Testis (tissue), 3 donors: ENCODE data around the gene ATP11A. TPM values are rescaled to one million over a fixed set of nuclear protein-coding genes. Genes with fewer than 3 reads are reported as not detected.

ENCODE experiments used
- DNase-seq: peaks from one replicate; pipeline ENCODE4 v3.0.0-alpha.2; 2019
- H3K27ac ChIP-seq, 2 donors: fragments of 200-600 bp; sonication (generic); one replicate each; pipeline ENCODE4 v1.5.1; 2019
- H3K27me3 ChIP-seq: fragments of 200-600 bp; sonication (generic); one replicate; pipeline ENCODE4 v1.5.1; 2019
- H3K36me3 ChIP-seq: fragments of 200-600 bp; sonication (generic); one replicate; pipeline ENCODE4 v1.5.1; 2017; ENCODE audit warnings: low read depth; ENCODE audit errors: missing control alignments
- H3K4me1 ChIP-seq: fragments of 200-600 bp; sonication (generic); one replicate; pipeline ENCODE4 v1.5.1; 2019
- H3K4me3 ChIP-seq, 2 donors: fragments of 200-600 bp; sonication (generic); one replicate each; pipeline ENCODE4 v1.5.1; 2017 to 2019
- H3K9me3 ChIP-seq: fragments of 200-600 bp; sonication (generic); one replicate; pipeline ENCODE4 v1.5.1; 2017
- POLR2A ChIP-seq: fragments of 450-650 bp; IDR thresholded peaks from one replicate; pipeline ENCODE4 v1.6.1; 2017; ENCODE audit warnings: antibody characterized with exemption, mild to moderate bottlenecking, moderate library complexity
- WGBS, 2 donors: methylation state at CpG; one replicate each; pipeline ENCODE4 v1.1.5; 2018; 5-methylcytosine and 5-hydroxymethylcytosine counted together
- intact Hi-C: fragments of 100-400 bp; cut with DNase I; formaldehyde crosslinking; loops from one replicate; pipeline ENCODE4 v1.15.1; 2023; ENCODE audit warnings: low total_unique reads
- polyA plus RNA-seq: library from polyadenylated mRNA; stranded (reverse); fragments of 350-450 nt; fragmentation: Illumina TruSeq; extraction: RNeasy Lipid Tissue Mini Kit (QIAGEN cat#74804); gene quantifications from one replicate; pipeline ENCODE4 v1.2.3, GENCODE V29; 2014; ENCODE audit warnings: low read depth, low replicate concordance; ENCODE audit not compliant: insufficient read depth
- total RNA-seq, 2 donors: library from RNA; depleted of rRNA; stranded (reverse); fragments of >200 nt; gene quantifications; one replicate each; pipeline ENCODE4 v1.2.3, GENCODE V29; 2016
- TF ChIP-seq, protein P1 (sequence below), 3 experiments: fragments of 450-650 bp in 2 of 3; fragments of 200-600 bp in 1 of 3; sonication (generic) in 1 of 3; IDR thresholded peaks; one replicate each; pipeline ENCODE4 v1.5.1; 2016 to 2019; ENCODE audit warnings: antibody characterized with exemption in 3 of 3, mild to moderate bottlenecking in 2 of 3, moderate library complexity in 1 of 3

The ATP11A gene
- total and polyA plus RNA-seq, 3 donors from 2014 or later, result 34.4 to 122 (median 112) TPM

DNA sequence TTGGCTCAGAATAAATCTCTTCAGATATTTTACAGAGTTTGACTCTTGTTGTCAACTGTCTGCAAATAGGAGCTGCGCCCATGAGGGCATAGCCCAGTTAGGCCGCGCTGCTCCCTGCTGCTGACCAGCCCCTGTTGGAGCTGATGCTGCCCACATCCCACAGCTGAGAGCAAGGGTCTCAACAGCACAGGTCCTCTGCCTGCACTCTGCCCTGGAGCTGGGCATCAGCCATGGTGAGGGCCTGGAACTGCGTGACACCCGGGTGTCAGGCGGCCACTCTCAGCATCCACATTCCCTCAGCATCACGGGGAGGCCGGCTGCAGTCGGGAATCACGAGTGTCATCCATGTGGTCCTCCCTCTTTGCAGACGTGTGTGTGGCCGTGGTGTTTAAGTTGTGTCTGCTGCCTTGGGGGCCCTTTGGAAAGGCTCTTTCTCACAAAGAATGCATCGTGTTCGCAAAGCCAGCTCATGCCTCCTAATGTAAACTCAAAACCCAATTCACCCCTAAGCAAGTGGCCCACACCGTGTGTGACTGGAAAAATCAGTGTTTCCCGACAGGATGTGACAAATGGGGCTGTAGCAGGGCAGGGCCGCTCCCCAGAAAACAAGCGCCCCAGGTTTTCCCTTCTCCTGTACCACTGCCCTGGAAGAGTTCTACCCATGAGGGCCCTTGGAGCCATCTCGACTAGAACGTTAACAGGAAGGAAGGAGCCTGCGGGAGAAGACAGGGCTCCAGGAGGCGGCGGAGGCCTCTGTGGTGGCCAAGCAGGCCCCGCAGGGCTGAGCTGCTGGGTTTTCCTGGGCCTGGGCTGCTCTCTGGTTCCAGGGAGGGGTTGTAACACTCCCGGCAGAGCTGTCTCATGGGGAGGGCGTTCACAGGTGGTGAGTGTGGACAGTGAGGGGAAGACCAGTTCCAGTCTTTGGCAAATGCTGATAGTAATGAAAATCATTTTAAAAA is 20.3 kb downstream of the ATP11A start:
- H3K27me3 ChIP-seq, result no peaks in the 10 kb centered on the region
- no peaks in the 10 kb centered on the region for H3K36me3 ChIP-seq
- peak overlapping the region; percentile 26 to 78 for H3K27ac ChIP-seq
- H3K4me3 ChIP-seq, result no peak overlapping the region
- intact Hi-C loops, result no loop called here
- H3K9me3 ChIP-seq, result no peaks in the 10 kb centered on the region
- WGBS, 2 donors, result 90 to 91% methylated on average over 18 to 26 of the region's 26 CpGs
- no peak for DNase-seq
- no peak for TF ChIP-seq POLR2A
- TF ChIP-seq, protein P1, sequence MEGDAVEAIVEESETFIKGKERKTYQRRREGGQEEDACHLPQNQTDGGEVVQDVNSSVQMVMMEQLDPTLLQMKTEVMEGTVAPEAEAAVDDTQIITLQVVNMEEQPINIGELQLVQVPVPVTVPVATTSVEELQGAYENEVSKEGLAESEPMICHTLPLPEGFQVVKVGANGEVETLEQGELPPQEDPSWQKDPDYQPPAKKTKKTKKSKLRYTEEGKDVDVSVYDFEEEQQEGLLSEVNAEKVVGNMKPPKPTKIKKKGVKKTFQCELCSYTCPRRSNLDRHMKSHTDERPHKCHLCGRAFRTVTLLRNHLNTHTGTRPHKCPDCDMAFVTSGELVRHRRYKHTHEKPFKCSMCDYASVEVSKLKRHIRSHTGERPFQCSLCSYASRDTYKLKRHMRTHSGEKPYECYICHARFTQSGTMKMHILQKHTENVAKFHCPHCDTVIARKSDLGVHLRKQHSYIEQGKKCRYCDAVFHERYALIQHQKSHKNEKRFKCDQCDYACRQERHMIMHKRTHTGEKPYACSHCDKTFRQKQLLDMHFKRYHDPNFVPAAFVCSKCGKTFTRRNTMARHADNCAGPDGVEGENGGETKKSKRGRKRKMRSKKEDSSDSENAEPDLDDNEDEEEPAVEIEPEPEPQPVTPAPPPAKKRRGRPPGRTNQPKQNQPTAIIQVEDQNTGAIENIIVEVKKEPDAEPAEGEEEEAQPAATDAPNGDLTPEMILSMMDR (IDR thresholded peaks at IDR 0.05), result no peak
- H3K4me1 ChIP-seq, result peaks cover 29% of the 10 kb centered on the region

DNA sequence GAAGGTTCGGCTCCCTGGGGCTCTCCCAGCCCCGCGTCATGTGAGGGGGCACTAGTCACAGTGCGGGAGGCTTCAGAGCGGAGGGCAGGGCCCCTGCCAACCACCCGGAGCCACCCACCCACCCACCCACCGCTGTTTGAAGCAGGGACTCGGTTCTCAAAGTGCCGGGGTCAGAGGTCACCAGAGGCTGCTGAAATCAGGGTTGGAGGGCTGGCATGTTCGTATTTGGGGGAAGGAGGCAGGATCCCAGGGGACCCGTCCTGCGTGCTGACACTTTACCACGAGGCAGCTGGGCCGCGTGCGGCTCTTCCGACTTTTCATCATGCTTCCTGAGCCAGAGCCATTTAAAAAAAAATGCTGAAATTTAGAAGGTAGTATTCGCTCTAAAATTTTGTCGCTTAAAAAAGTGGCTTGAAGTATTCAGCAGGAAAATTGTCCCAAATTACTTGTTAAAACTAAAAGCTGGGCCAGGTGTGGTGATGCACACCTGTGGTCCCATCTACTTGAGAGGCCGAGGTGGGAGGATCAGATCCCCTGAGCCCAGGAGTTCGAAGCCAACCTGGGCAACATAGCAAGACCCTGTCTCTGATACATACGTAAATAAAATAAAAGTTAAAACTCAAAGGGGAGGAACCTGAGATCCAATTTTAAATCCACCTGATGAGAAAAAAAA is 21.2 kb downstream of the ATP11A start:
- Histone ChIP-seq H3K9me3 (no peaks in the 10 kb centered on the region), H3K27me3 (no peaks in the 10 kb centered on the region), H3K4me1 (peaks cover 29% of the 10 kb centered on the region), H3K4me3 (no peak overlapping the region), H3K27ac (peak overlapping the region; percentile 33 to 78), H3K36me3 (no peaks in the 10 kb centered on the region)
- TF ChIP-seq, protein P1 (IDR thresholded peaks at IDR 0.05), result no peak
- no peak for TF ChIP-seq POLR2A
- DNase-seq, result no peak
- intact Hi-C loops, result no loop called here
- WGBS, 2 donors, result 54 to 88% methylated on average over 14 to 22 of the region's 22 CpGs

DNA sequence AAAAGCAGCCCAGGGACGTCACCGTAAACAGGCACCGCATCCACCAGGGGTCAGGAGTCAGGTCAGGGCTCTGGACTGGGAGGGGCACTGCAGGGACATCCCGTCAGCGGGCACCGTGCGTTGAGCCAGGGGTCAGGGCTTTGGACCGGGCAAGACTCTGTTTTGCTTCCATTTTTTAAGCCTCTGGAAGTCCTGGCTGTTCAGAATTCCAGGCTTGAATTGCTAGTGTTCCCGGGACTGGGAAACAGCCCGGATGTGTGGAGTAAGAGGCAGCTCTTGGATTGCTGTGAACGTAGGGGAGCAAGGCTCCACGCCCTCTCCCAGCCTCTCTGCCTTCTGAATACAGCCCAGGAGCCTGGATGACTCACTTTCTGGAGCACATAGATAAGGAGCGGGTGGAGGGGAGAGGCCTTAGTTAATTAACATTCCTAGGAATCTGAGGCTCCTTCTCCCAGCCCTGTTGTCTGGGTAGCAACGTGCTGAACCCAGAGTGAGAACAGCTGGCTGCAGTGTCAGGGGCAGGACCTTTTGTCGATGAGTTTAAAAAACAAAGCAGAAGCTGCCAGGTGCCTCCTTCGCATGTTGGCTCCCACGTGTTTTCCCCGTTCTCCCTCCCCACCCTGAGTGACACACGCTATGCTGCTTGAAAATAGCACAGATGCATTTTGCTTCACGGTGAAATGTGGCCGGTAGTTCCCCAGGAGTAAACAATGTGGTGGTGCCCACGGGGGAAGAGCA is 21.9 kb downstream of the ATP11A start:
- Histone ChIP-seq H3K9me3 (no peaks in the 10 kb centered on the region), H3K4me3 (no peak overlapping the region), H3K36me3 (no peaks in the 10 kb centered on the region), H3K4me1 (peaks cover 34% of the 10 kb centered on the region), H3K27ac (peak overlapping the region; percentile 78 to 79), H3K27me3 (no peaks in the 10 kb centered on the region)
- TF ChIP-seq, protein P1 (IDR thresholded peaks at IDR 0.05), result peak in 1 of 3 experiments; percentile 14
- TF ChIP-seq POLR2A, result no peak
- DNase-seq, result peak; percentile 90
- WGBS, 2 donors, result 22 to 37% methylated on average over 17 to 22 of the region's 22 CpGs
- intact Hi-C loops, result no loop called here

DNA sequence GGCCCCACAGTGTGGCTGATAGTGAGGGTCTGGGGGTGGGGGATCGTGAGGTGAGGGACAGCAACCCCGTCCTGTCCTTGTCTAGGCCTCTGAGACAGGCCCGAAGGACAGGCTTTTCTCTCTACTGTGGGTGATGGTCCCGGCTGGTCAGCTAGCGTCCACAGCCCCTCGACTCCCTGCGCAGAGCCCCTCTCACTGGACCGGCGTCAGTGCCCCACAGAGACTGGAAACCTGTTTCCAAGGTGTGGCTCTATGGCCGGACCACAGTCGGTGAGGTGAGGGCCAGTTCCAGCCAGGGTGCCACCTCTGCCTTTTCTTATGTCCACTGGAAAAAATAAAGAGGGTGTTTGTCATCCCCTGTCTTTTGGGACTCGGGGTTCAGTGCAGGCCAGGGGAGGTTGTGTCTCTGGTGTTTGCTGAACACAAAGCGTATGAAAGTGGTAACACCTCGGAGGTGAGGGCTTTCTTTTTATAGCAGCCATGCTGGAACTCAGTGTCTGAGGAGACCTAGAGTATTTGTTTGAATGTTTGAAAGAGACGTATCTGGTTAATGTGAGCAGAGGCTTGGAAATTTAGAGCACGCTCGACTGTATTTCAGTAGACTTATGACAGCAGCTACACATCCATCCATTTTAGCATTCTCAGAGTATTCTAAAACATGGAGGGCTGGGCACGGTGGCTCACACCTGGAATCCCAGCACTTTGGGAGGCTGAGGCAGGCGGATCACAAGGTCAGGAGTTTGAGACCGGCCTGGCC is 22.8 kb downstream of the ATP11A start:
- DNase-seq, result no peak
- Histone ChIP-seq H3K9me3 (no peaks in the 10 kb centered on the region), H3K36me3 (no peaks in the 10 kb centered on the region), H3K4me1 (peaks cover 36% of the 10 kb centered on the region), H3K27ac (peak overlapping the region; percentile 78 to 79), H3K27me3 (no peaks in the 10 kb centered on the region), H3K4me3 (no peak overlapping the region)
- TF ChIP-seq POLR2A, result no peak
- TF ChIP-seq, protein P1 (IDR thresholded peaks at IDR 0.05), result no peak
- intact Hi-C loops, result no loop called here
- WGBS, 2 donors, result 87 to 88% methylated on average over 20 of the region's 20 CpGs
